Measurements from ENCODE around the gene PSME3IP1.
A peak's percentile ranks its signal among the peaks of the same experiment; 100 is the strongest.

PSME3IP1 gene

GRCh38 chr16:57196753-57197152 lies 10.9 kb upstream of the PSME3IP1 start:
- no peak overlapping the region for H3K4me3 ChIP-seq (ENCODE audit: low read depth, low read length)
- TF ChIP-seq, protein P1, sequence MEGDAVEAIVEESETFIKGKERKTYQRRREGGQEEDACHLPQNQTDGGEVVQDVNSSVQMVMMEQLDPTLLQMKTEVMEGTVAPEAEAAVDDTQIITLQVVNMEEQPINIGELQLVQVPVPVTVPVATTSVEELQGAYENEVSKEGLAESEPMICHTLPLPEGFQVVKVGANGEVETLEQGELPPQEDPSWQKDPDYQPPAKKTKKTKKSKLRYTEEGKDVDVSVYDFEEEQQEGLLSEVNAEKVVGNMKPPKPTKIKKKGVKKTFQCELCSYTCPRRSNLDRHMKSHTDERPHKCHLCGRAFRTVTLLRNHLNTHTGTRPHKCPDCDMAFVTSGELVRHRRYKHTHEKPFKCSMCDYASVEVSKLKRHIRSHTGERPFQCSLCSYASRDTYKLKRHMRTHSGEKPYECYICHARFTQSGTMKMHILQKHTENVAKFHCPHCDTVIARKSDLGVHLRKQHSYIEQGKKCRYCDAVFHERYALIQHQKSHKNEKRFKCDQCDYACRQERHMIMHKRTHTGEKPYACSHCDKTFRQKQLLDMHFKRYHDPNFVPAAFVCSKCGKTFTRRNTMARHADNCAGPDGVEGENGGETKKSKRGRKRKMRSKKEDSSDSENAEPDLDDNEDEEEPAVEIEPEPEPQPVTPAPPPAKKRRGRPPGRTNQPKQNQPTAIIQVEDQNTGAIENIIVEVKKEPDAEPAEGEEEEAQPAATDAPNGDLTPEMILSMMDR (conservative IDR thresholded peaks at IDR 0.05; ENCODE audit: low read depth, low read length), result no peak
- no peak for DNase-seq (ENCODE audit: low read depth)

DNA sequence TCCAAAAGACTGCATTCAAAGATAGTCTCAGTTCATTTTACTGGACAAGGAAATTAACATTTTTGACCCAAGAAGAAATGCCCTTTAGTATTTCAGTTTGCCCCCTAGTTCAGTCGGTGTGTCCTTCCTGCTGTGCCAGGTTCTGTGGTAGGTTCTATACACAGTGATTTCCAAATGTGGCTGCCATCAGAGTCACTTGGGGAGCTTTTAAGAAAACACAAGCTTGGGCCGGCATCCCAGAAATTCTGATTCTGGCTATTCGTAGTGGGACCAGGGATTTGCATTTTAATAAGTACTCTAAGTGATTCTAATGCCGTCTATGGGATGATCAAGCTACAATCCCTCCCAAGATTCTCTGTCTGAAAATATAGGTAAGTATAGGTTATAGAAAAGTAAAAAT lies 10.4 kb upstream of the PSME3IP1 start:
- TF ChIP-seq, protein P1 (conservative IDR thresholded peaks at IDR 0.05; ENCODE audit: low read depth, low read length), result no peak
- no peak overlapping the region for H3K4me3 ChIP-seq (ENCODE audit: low read depth, low read length)
- DNase-seq (ENCODE audit: low read depth), result no peak

DNA sequence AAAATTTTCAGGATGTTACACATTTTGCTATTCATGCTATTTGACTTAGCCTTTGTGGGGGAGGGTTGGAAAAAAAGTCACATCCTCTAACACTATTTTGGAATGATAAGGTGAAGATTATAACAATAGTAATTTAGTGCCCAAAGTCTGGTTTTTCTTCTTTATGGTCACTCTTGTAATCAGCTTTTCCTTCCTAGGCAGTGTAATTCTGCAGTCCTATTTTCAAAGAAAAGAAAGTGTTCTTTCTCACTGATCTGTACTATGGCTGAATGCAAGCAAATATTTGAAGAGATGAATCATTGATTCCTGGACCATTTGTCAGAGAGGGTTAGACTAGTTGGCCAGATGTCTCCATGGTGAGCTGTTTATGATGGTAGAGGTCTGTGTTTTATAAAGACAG lies 8.7 kb upstream of the PSME3IP1 start:
- DNase-seq (ENCODE audit: low read depth), result peak; percentile 96
- no peak overlapping the region for H3K4me3 ChIP-seq (ENCODE audit: low read depth, low read length)
- TF ChIP-seq, protein P1 (conservative IDR thresholded peaks at IDR 0.05; ENCODE audit: low read depth, low read length), result no peak

GRCh38 chr16:57192720-57193486 lies 7.1 kb upstream of the PSME3IP1 start:
- DNase-seq (ENCODE audit: low read depth), result peak; percentile 81
- TF ChIP-seq, protein P1 (conservative IDR thresholded peaks at IDR 0.05; ENCODE audit: low read depth, low read length), result no peak
- peak overlapping the region; percentile 2 for H3K4me3 ChIP-seq (ENCODE audit: low read depth, low read length)

- DNase-seq (ENCODE audit: low read depth), result peak; percentile 87
- TF ChIP-seq, protein P1 (conservative IDR thresholded peaks at IDR 0.05; ENCODE audit: low read depth, low read length), result no peak
Measured at GRCh38 chr16:57192146-57192545, 6.3 kb upstream of the PSME3IP1 start.

GRCh38 chr16:57191056-57191571 lies 5.3 kb upstream of the PSME3IP1 start:
- H3K4me3 ChIP-seq (ENCODE audit: low read depth, low read length), result no peak overlapping the region

More at GRCh38 chr16:57192146-57192545, 6.3 kb upstream of the PSME3IP1 start:
- no peak overlapping the region for H3K4me3 ChIP-seq (ENCODE audit: low read depth, low read length)

More at GRCh38 chr16:57191056-57191571, 5.3 kb upstream of the PSME3IP1 start:
- TF ChIP-seq, protein P1 (conservative IDR thresholded peaks at IDR 0.05; ENCODE audit: low read depth, low read length), result no peak
- DNase-seq (ENCODE audit: low read depth), result peak; percentile 86

All from choroid plexus epithelial cell (primary cell).